GM12864 (cell line): ENCODE measurements around the gene TMOD3.

Source experiments
- DNase-seq: peaks from one replicate; pipeline ENCODE4 v3.0.0-alpha.2; 2011; ENCODE audit warnings: low read depth
- H3K4me3 ChIP-seq: 2 replicates; pipeline ENCODE4 v1.5.1; 2011; ENCODE audit warnings: mild to moderate bottlenecking, low read depth, low read length, control low read depth
- CTCF ChIP-seq: IDR thresholded peaks from 2 replicates; pipeline ENCODE4 v1.5.1; 2011; ENCODE audit warnings: low read depth, mild to moderate bottlenecking, moderate library complexity, low read length, control low read depth, inconsistent platforms; ENCODE audit errors: missing control alignments

Gene TMOD3

GRCh38 chr15:51936105-51936478 is 106.6 kb downstream of the TMOD3 start:
- no peak for DNase-seq
- peak; percentile 18 for TF ChIP-seq CTCF
- H3K4me3 ChIP-seq: no peak overlapping the region

GRCh38 chr15:51938286-51938685 is 108.8 kb downstream of the TMOD3 start:
- no peak overlapping the region for H3K4me3 ChIP-seq
- TF ChIP-seq CTCF: no peak
- DNase-seq: no peak

- H3K4me3 ChIP-seq: no peak overlapping the region
- DNase-seq: no peak
- no peak for TF ChIP-seq CTCF
Measured at GRCh38 chr15:51939216-51939615, 109.8 kb downstream of the TMOD3 start.

GRCh38 chr15:51947124-51947523 is 117.7 kb downstream of the TMOD3 start:
- H3K4me3 ChIP-seq: no peak overlapping the region
- no peak for TF ChIP-seq CTCF
- DNase-seq: no peak

GRCh38 chr15:51952805-51953204 is 123.4 kb downstream of the TMOD3 start:
- no peak for TF ChIP-seq CTCF
- DNase-seq: no peak
- no peak overlapping the region for H3K4me3 ChIP-seq

- no peak for TF ChIP-seq CTCF
- DNase-seq: no peak
- H3K4me3 ChIP-seq: no peak overlapping the region
Measured at GRCh38 chr15:51955504-51955903, 126.1 kb downstream of the TMOD3 start.
